22Rv1 (cell line): ENCODE results near the gene SHISA8.

Experiments
- H3K27ac ChIP-seq: fragments of 450-650 bp; 2 replicates; pipeline ENCODE4 v1.5.1; 2017
- ZFX ChIP-seq: fragments of 450-650 bp; IDR thresholded peaks from 2 replicates; pipeline ENCODE4 v1.6.1; 2017; ENCODE audit warnings: antibody characterized with exemption, borderline replicate concordance
- TF ChIP-seq, protein P1 (sequence below): fragments of 450-650 bp; IDR thresholded peaks from 2 replicates; pipeline ENCODE4 v1.5.1; 2017; ENCODE audit warnings: mild to moderate bottlenecking

The SHISA8 gene

GRCh38 chr22:41899110-41899509 lies 15.8 kb downstream of the SHISA8 start:
- no peak overlapping the region for H3K27ac ChIP-seq
- no peak for TF ChIP-seq ZFX
- TF ChIP-seq, protein P1, sequence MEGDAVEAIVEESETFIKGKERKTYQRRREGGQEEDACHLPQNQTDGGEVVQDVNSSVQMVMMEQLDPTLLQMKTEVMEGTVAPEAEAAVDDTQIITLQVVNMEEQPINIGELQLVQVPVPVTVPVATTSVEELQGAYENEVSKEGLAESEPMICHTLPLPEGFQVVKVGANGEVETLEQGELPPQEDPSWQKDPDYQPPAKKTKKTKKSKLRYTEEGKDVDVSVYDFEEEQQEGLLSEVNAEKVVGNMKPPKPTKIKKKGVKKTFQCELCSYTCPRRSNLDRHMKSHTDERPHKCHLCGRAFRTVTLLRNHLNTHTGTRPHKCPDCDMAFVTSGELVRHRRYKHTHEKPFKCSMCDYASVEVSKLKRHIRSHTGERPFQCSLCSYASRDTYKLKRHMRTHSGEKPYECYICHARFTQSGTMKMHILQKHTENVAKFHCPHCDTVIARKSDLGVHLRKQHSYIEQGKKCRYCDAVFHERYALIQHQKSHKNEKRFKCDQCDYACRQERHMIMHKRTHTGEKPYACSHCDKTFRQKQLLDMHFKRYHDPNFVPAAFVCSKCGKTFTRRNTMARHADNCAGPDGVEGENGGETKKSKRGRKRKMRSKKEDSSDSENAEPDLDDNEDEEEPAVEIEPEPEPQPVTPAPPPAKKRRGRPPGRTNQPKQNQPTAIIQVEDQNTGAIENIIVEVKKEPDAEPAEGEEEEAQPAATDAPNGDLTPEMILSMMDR = no peak

DNA sequence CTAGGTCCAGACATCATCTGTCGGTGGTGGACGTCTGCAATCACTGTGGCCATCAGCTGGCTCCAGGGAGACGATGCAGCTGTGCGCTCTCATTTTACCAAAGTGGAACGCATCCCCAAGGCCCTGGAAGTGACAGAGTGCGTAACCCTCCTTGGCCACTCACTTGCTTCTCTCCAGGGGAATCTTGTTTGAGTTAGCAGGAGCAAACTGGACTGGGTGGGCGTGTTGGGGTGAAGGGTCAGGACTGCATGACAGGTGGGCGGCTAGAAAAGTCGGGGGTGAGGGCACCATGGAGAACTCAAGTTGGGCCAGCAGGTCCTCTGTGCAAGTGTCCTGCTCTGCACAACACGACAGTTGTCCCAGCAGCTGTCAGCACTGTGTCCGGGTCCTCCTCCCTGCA lies 16.2 kb downstream of the SHISA8 start:
- H3K27ac ChIP-seq = no peak overlapping the region
- TF ChIP-seq, protein P1 = no peak
- no peak for TF ChIP-seq ZFX

DNA sequence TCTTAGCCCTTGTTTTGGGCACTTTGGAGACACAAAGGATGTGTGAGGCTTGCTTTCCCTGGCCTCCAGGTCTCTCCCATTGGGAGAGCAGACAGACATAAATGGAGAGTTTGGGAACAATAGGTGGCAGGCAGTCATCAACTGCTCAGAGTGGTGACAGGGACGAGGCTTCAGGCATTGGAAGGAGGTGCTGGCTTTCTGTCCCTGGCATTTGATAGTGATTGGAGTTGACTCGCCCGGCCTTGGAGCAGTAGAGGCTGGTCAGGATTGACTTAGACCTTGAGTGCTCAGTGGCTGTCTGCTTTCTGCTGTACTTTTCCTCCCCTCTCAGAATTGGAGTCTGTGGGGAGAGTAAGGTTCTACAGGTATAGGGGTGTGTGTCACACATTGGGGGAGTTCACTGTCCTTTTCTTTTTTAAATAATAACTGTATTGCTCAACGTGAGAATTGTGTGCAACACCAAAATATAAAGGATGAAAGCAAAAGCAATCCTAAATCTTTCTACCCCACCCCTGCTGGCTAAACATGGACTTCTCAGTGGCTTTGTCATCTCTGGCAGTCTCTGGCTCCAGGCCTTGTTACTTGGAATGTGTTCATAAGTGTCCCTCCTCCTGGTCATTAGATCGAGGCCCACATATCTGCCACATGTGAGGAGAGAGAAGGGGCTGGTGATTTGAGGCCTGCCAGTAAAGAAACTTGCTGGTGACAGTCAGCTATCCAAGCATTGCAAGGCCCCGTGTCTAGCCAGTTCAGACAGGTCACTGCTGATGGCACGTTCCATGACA lies 21.1 kb downstream of the SHISA8 start:
- TF ChIP-seq ZFX = no peak
- TF ChIP-seq, protein P1 = no peak
- no peak overlapping the region for H3K27ac ChIP-seq

- TF ChIP-seq, protein P1 = no peak
- TF ChIP-seq ZFX = no peak
- no peak overlapping the region for H3K27ac ChIP-seq
These were observed 22.2 kb downstream of the SHISA8 start for GRCh38 chr22:41892721-41893120.

- TF ChIP-seq ZFX = no peak
- TF ChIP-seq, protein P1 = no peak
- H3K27ac ChIP-seq = no peak overlapping the region
These were observed 23.5 kb downstream of the SHISA8 start for GRCh38 chr22:41891407-41891806.

DNA sequence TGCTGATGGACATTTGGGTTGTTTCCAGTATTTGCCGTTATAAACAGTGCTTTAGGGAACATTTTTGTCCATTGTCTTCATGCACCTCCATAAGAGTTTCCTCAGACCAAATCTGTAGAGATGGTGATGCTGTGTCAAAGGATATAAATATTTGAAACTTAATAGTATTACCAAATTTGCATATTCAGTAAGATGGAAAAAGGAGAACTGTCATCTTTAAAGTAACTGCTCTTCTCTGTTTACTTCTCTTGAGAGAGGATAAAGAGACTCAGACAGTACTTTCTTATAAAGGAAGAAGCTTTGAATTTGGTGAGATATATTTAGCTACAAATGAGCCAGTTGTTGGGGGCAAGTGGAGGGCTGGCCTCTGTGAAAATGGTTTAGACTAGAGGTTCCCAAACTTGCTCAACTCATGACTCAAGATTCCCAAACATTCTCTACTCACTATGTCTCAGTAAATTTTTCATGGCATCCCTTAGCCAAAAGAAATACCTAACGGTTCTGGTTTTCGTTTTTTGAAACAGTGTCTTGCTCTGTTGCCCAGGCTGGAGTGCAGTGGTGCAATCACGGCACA lies 26.2 kb downstream of the SHISA8 start:
- no peak overlapping the region for H3K27ac ChIP-seq
- TF ChIP-seq, protein P1 = no peak
- TF ChIP-seq ZFX = no peak

DNA sequence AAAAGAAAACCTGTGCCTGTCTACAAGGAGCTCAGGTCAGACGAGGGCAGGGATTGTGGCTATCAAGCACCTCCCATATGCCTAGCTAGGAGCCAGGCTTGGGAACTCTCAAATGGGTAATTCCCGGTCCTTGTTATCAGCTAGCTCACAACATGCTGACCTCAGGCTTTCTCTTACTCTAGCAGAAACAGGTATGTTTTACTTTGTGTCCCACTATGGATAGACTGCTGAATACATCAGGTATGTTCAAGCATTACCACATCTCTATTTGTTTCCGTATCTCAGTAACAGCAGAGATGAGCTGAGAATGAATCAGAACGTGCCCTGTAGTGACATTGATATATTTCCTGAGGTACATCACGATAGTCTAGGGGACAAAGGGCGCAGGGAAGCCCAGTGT lies 29.4 kb downstream of the SHISA8 start:
- TF ChIP-seq, protein P1 = no peak
- no peak for TF ChIP-seq ZFX
- no peak overlapping the region for H3K27ac ChIP-seq
